Fibroblast of lung (primary cell): Measurements from ENCODE around the gene TRIM54. TPM values are rescaled to one million over a fixed set of nuclear protein-coding genes. Genes with fewer than 3 reads are reported as not detected.

Source experiments
- DNase-seq, 2 donors: peaks; one replicate each; pipeline versions ENCODE4 v3.0.0 to v3.0.0-alpha.2; 2010; ENCODE audit warnings: low read depth in 2 of 2
- H2AFZ ChIP-seq: 2 replicates; pipeline ENCODE4 v1.5.1; 2012; ENCODE audit warnings: low read length, control low read depth, inconsistent platforms
- H3K27ac ChIP-seq: 2 replicates; pipeline ENCODE4 v1.5.1; 2011; ENCODE audit warnings: low read length, control low read depth; ENCODE audit not compliant: insufficient read depth
- H3K27me3 ChIP-seq: 2 replicates; pipeline ENCODE4 v1.5.1; 2011; ENCODE audit warnings: mild to moderate bottlenecking, low read length; ENCODE audit not compliant: control insufficient read depth, insufficient read depth
- H3K36me3 ChIP-seq: 2 replicates; pipeline ENCODE4 v1.5.1; 2011; ENCODE audit warnings: low read length; ENCODE audit not compliant: control insufficient read depth, insufficient read depth
- H3K4me1 ChIP-seq: 2 replicates; pipeline ENCODE4 v1.5.1; 2011; ENCODE audit warnings: low read length; ENCODE audit not compliant: control insufficient read depth, insufficient read depth; ENCODE audit errors: extremely low read depth
- H3K4me2 ChIP-seq: 2 replicates; pipeline ENCODE4 v1.5.1; 2011; ENCODE audit warnings: low read length, control low read depth; ENCODE audit not compliant: insufficient read depth; ENCODE audit errors: extremely low read depth
- H3K4me3 ChIP-seq, 4 experiments: fragments of 200-600 bp in 1 of 4; sonication (generic) in 1 of 4; replicated peaks in 1 of 4; 2 replicates each; pipeline ENCODE4 v1.5.1; 2011 to 2016; ENCODE audit warnings: low read length in 4 of 4, low read depth in 3 of 4, mild to moderate bottlenecking in 3 of 4, control low read depth in 2 of 4, inconsistent platforms in 1 of 4, mixed read lengths in 1 of 4; ENCODE audit not compliant: insufficient read depth in 1 of 4; ENCODE audit errors: control extremely low read depth in 1 of 4
- H3K79me2 ChIP-seq: 2 replicates; pipeline ENCODE4 v1.5.1; 2012; ENCODE audit warnings: mild to moderate bottlenecking, low read length, inconsistent platforms; ENCODE audit not compliant: control insufficient read depth, insufficient read depth
- H3K9ac ChIP-seq: 2 replicates; pipeline ENCODE4 v1.5.1; 2011; ENCODE audit warnings: mild to moderate bottlenecking, low read length, control low read depth; ENCODE audit not compliant: insufficient read depth
- H3K9me3 ChIP-seq: 2 replicates; pipeline ENCODE4 v1.5.1; 2012; ENCODE audit warnings: low read depth, low read length; ENCODE audit not compliant: control insufficient read depth, insufficient read depth
- H4K20me1 ChIP-seq: 2 replicates; pipeline ENCODE4 v1.5.1; 2011; ENCODE audit warnings: low read length; ENCODE audit not compliant: control insufficient read depth, insufficient read depth; ENCODE audit errors: extremely low read depth
- CTCF ChIP-seq, 2 donors: IDR thresholded peaks in 1 of 2; conservative IDR thresholded peaks in 1 of 2; 1 replicate in 1 of 2; 2 replicates in 1 of 2; pipeline ENCODE4 v1.5.1; 2011 to 2012; ENCODE audit warnings: low read length in 2 of 2, control low read depth in 1 of 2, inconsistent platforms in 1 of 2, low read depth in 1 of 2, mild to moderate bottlenecking in 1 of 2
- EZH2 ChIP-seq: IDR thresholded peaks from 2 replicates; pipeline ENCODE4 v1.5.1; 2012; ENCODE audit warnings: low read length, control low read depth, mild to moderate bottlenecking; ENCODE audit errors: missing control alignments
- polyA plus RNA-seq, 2 donors: library from polyadenylated mRNA; depleted of rRNA in 1 of 2; stranded (reverse) in 1 of 2; unstranded in 1 of 2; fragments of >200 nt; gene quantifications; 2 replicates each; pipeline ENCODE4 v1.2.1, GENCODE V29; 2011 to 2012; ENCODE audit warnings: missing spikeins in 1 of 2
- total RNA-seq: library from RNA; depleted of rRNA; stranded (reverse); fragments of >200 nt; gene quantifications from 2 replicates; pipeline ENCODE4 v1.2.1, GENCODE V29; 2014

Gene TRIM54
- total and polyA plus RNA-seq, 2 donors (not counting 1 experiment from before 2014, with no cell fraction given): 0.17 TPM; not detected in 1

GRCh38 chr2:27236626-27237025, 45.6 kb upstream of the TRIM54 start:
- Histone ChIP-seq H3K9ac (no peak overlapping the region), H2AFZ (no peak overlapping the region), H3K27me3 (no peaks in the 10 kb centered on the region), H3K4me3 (no peak overlapping the region), H3K27ac (no peak overlapping the region), H3K9me3 (no peaks in the 10 kb centered on the region), H4K20me1 (no peaks in the 10 kb centered on the region), H3K79me2 (no peaks in the 10 kb centered on the region), H3K4me2 (no peak overlapping the region), H3K4me1 (no peaks in the 10 kb centered on the region), H3K36me3 (peaks cover 52% of the 10 kb centered on the region)
- TF ChIP-seq CTCF (conservative IDR thresholded peaks at IDR 0.05 in 1 of 2, IDR thresholded peaks at IDR 0.05 in 1 of 2; ENCODE audit: low read depth in 1 of 2, low read length in 2 of 2): no peak
- TF ChIP-seq EZH2: no peak
- DNase-seq: no peak

- Histone ChIP-seq H3K36me3 (peaks cover 50% of the 10 kb centered on the region), H4K20me1 (no peaks in the 10 kb centered on the region), H3K27me3 (no peaks in the 10 kb centered on the region), H3K79me2 (no peaks in the 10 kb centered on the region), H3K4me1 (no peaks in the 10 kb centered on the region), H3K4me3 (no peak overlapping the region), H3K27ac (no peak overlapping the region), H3K4me2 (no peak overlapping the region), H2AFZ (no peak overlapping the region), H3K9me3 (no peaks in the 10 kb centered on the region), H3K9ac (no peak overlapping the region)
- TF ChIP-seq CTCF (conservative IDR thresholded peaks at IDR 0.05 in 1 of 2, IDR thresholded peaks at IDR 0.05 in 1 of 2; ENCODE audit: low read depth in 1 of 2, low read length in 2 of 2): no peak
- no peak for TF ChIP-seq EZH2
- DNase-seq: no peak
These were observed 44.8 kb upstream of the TRIM54 start for GRCh38 chr2:27237341-27237945.

GRCh38 chr2:27238976-27239375, 43.3 kb upstream of the TRIM54 start:
- Histone ChIP-seq H3K27ac (no peak overlapping the region), H3K4me3 (no peak overlapping the region), H3K79me2 (no peaks in the 10 kb centered on the region), H3K9me3 (no peaks in the 10 kb centered on the region), H3K27me3 (no peaks in the 10 kb centered on the region), H3K36me3 (peaks cover 48% of the 10 kb centered on the region), H3K4me2 (no peak overlapping the region), H3K4me1 (no peaks in the 10 kb centered on the region), H3K9ac (no peak overlapping the region), H4K20me1 (no peaks in the 10 kb centered on the region), H2AFZ (no peak overlapping the region)
- no peak for TF ChIP-seq EZH2
- no peak for TF ChIP-seq CTCF (conservative IDR thresholded peaks at IDR 0.05 in 1 of 2, IDR thresholded peaks at IDR 0.05 in 1 of 2; ENCODE audit: low read depth in 1 of 2, low read length in 2 of 2)
- DNase-seq: no peak
